ENCODE data around the gene PRKCZ. TPM values are rescaled to one million over a fixed set of nuclear protein-coding genes. Genes with fewer than 3 reads are reported as not detected.

Gene PRKCZ
- total RNA-seq, 1 donor from 2014 or later: 33.4 TPM

GRCh38 chr1:2197707-2198165, 147.5 kb downstream of the PRKCZ start:
- no peak overlapping the region for H3K4me2 ChIP-seq
- peaks cover 13% of the 10 kb centered on the region for H3F3A ChIP-seq (ENCODE audit: low read depth)
- no peak for DNase-seq (ENCODE audit: low spot score)
- H2AFZ ChIP-seq (replicated peaks): no peak overlapping the region
- no peaks in the 10 kb centered on the region for H3K27me3 ChIP-seq
- Mint-ChIP-seq H3K4me1 (peaks cover 17% of the 10 kb centered on the region), H3K27me3 (ENCODE audit: insufficient read depth, low read depth) (peaks cover 5% of the 10 kb centered on the region), H3K4me3 (no peak overlapping the region), H3K36me3 (no peaks in the 10 kb centered on the region), H3K27ac (no peak overlapping the region), H3K9me3 (no peaks in the 10 kb centered on the region)
- peaks cover 24% of the 10 kb centered on the region for H3K79me2 ChIP-seq (ENCODE audit: low read depth)
- no peaks in the 10 kb centered on the region for H3K36me3 ChIP-seq
- H3K9me3 ChIP-seq (ENCODE audit: low read depth): no peaks in the 10 kb centered on the region
- no peak overlapping the region for H3K27ac ChIP-seq
- H3K9ac ChIP-seq: no peak overlapping the region
- TF ChIP-seq, protein P1, sequence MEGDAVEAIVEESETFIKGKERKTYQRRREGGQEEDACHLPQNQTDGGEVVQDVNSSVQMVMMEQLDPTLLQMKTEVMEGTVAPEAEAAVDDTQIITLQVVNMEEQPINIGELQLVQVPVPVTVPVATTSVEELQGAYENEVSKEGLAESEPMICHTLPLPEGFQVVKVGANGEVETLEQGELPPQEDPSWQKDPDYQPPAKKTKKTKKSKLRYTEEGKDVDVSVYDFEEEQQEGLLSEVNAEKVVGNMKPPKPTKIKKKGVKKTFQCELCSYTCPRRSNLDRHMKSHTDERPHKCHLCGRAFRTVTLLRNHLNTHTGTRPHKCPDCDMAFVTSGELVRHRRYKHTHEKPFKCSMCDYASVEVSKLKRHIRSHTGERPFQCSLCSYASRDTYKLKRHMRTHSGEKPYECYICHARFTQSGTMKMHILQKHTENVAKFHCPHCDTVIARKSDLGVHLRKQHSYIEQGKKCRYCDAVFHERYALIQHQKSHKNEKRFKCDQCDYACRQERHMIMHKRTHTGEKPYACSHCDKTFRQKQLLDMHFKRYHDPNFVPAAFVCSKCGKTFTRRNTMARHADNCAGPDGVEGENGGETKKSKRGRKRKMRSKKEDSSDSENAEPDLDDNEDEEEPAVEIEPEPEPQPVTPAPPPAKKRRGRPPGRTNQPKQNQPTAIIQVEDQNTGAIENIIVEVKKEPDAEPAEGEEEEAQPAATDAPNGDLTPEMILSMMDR (IDR thresholded peaks at IDR 0.05): no peak
- TF ChIP-seq EZH2 (IDR thresholded peaks at IDR 0.05) (no peak), EZH2phosphoT487 (IDR thresholded peaks at IDR 0.05) (no peak)
- H4K20me1 ChIP-seq (ENCODE audit: low read depth): peaks cover 12% of the 10 kb centered on the region
- no peak overlapping the region for H3K4me3 ChIP-seq
- peaks cover 13% of the 10 kb centered on the region for H3K4me1 ChIP-seq

GRCh38 chr1:2198571-2198970, 148.4 kb downstream of the PRKCZ start:
- Histone ChIP-seq H3K9ac (no peak overlapping the region), H3K27me3 (no peaks in the 10 kb centered on the region), H3K9me3 (ENCODE audit: low read depth) (no peaks in the 10 kb centered on the region), H3K36me3 (no peaks in the 10 kb centered on the region), H3K4me3 (no peak overlapping the region), H3K4me2 (peak overlapping the region; percentile 77), H3K27ac (no peak overlapping the region), H3F3A (ENCODE audit: low read depth) (peaks cover 7% of the 10 kb centered on the region), H3K79me2 (ENCODE audit: low read depth) (peaks cover 15% of the 10 kb centered on the region), H3K4me1 (peaks cover 8% of the 10 kb centered on the region), H2AFZ (replicated peaks) (no peak overlapping the region), H4K20me1 (ENCODE audit: low read depth) (peaks cover 4% of the 10 kb centered on the region)
- TF ChIP-seq EZH2phosphoT487 (IDR thresholded peaks at IDR 0.05) (no peak), EZH2 (IDR thresholded peaks at IDR 0.05) (no peak)
- TF ChIP-seq, protein P1 (IDR thresholded peaks at IDR 0.05): no peak
- peaks cover 15% of the 10 kb centered on the region for H3K4me1 Mint-ChIP-seq
- no peak for DNase-seq (ENCODE audit: low spot score)
- H3K4me3 Mint-ChIP-seq: no peak overlapping the region
- no peak overlapping the region for H3K27ac Mint-ChIP-seq
- no peaks in the 10 kb centered on the region for H3K36me3 Mint-ChIP-seq
- H3K9me3 Mint-ChIP-seq: no peaks in the 10 kb centered on the region
- peaks cover 5% of the 10 kb centered on the region for H3K27me3 Mint-ChIP-seq (ENCODE audit: insufficient read depth, low read depth)

DNA sequence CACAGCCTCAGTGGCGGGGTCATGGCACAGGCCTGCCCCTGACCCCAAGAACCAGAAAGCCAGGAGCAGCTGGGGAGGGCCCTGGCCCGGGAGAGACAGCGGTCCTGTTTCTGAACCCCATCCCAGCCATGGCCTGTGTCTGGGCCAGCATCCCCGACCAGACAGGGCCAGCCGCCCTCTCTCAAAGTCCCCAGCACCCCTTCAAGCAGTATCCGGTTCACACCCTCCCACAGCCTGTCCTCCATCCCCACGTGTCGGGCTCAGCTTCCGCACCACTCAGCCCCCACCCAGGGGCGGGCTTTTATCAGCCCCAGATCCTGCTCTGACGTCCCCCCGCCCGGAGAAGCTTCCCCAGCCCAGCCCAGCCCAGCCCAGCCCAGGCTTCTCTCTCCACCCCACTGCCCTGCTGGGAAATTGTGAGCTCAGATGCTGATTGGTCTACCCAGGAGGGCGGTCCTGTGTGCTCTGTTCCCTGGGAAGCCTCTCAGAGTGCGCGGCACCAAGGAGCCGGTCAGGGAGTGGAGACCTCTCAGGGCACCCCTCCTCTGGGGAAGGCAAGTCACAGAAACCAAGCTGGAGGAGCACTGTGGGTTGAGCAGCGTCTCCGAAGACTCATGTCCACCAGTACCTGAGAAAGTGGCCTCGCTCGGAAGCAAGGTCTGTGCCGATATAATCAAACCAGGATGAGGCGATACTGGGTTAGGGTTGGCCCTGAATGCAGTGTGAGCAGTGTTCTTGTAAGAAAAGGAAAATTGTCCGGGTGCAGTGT, 149.0 kb downstream of the PRKCZ start:
- Histone ChIP-seq H3K9me3 (ENCODE audit: low read depth) (no peaks in the 10 kb centered on the region), H3K27ac (no peak overlapping the region), H2AFZ (replicated peaks) (peak overlapping the region; percentile 90), H3K4me1 (peaks cover 7% of the 10 kb centered on the region), H3F3A (ENCODE audit: low read depth) (peaks cover 14% of the 10 kb centered on the region), H3K79me2 (ENCODE audit: low read depth) (peaks cover 9% of the 10 kb centered on the region), H4K20me1 (ENCODE audit: low read depth) (no peaks in the 10 kb centered on the region), H3K9ac (no peak overlapping the region), H3K36me3 (no peaks in the 10 kb centered on the region), H3K27me3 (no peaks in the 10 kb centered on the region), H3K4me2 (peak overlapping the region; percentile 77), H3K4me3 (peak overlapping the region; percentile 45)
- H3K4me1 Mint-ChIP-seq: peaks cover 17% of the 10 kb centered on the region
- H3K36me3 Mint-ChIP-seq: no peaks in the 10 kb centered on the region
- DNase-seq (ENCODE audit: low spot score): peak; percentile 80
- no peak for TF ChIP-seq EZH2 (IDR thresholded peaks at IDR 0.05)
- no peak for TF ChIP-seq EZH2phosphoT487 (IDR thresholded peaks at IDR 0.05)
- TF ChIP-seq, protein P1 (IDR thresholded peaks at IDR 0.05): peak; percentile 6
- H3K9me3 Mint-ChIP-seq: no peaks in the 10 kb centered on the region
- H3K27ac Mint-ChIP-seq: peak overlapping the region; percentile 62
- peak overlapping the region; percentile 72 for H3K4me3 Mint-ChIP-seq
- H3K27me3 Mint-ChIP-seq (ENCODE audit: insufficient read depth, low read depth): peaks cover 5% of the 10 kb centered on the region

All from neural progenitor cell (in vitro differentiated cells).